Activated naive CD4-positive, alpha-beta T cell treated with anti-CD3 and anti-CD28 coated beads, Interleukin-2, amount 10 ng/mL, durations not matched to agents 7 days and 5 days (primary cell): Measurements from ENCODE around the gene NUP62CL.
"Not testable (repeated sequence)": the region's sequence is repeated elsewhere in the genome, so short reads cannot be mapped to it uniquely, and the experiment has no call there.

ENCODE experiments used
- CTCF ChIA-PET: fragments of 350-600 bp; sonication (Branson Sonifier 250); formaldehyde crosslinking; loops from one replicate; lab custom pipeline; 2021; ENCODE audit warnings: antibody characterized with exemption; lab: Charles Lee
- DNase-seq: peaks from one replicate; pipeline ENCODE4 v3.0.0-alpha.2; 2020
- H3K27ac Mint-ChIP-seq: one replicate; pipeline ENCODE4 v1.8.0; 2021; ENCODE audit warnings: mild to moderate bottlenecking, moderate library complexity, mixed read lengths
- H3K27me3 Mint-ChIP-seq: one replicate; pipeline ENCODE4 v1.8.0; 2021; ENCODE audit warnings: mild to moderate bottlenecking, mixed read lengths
- H3K36me3 Mint-ChIP-seq: one replicate; pipeline ENCODE4 v1.8.0; 2021; ENCODE audit warnings: mixed read lengths
- H3K4me1 Mint-ChIP-seq: one replicate; pipeline ENCODE4 v1.8.0; 2021; ENCODE audit warnings: mixed read lengths
- H3K4me3 Mint-ChIP-seq: one replicate; pipeline ENCODE4 v1.8.0; 2021; ENCODE audit warnings: mild to moderate bottlenecking, moderate library complexity, mixed read lengths
- H3K9me3 Mint-ChIP-seq: one replicate; pipeline ENCODE4 v1.8.0; 2021; ENCODE audit warnings: mixed read lengths

The NUP62CL gene

DNA sequence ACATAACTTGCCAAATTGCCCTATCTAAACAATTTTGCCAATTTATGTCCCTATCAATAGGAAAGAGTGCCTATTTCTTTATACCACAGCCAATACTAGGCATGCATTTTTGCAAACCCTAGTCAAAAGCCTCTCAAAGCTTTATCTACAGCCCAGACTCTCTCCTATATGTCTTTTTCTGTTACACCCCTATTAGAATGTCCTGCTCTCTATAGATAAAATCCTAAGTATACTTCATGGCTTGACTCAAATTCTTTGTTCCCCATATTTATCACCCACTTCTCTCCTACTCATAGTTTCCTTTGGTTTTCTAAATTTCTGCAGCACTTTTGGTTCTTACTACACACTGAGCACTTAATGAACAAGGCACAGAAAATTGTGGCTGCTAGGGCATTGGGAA is 38.0 kb downstream of the NUP62CL start:
- no peaks in the 10 kb centered on the region for H3K4me1 Mint-ChIP-seq
- H3K27ac Mint-ChIP-seq, result no peak overlapping the region
- CTCF ChIA-PET, result no interaction called here

GRCh38 chrX:107167163-107167921 is 38.9 kb downstream of the NUP62CL start:
- no peaks in the 10 kb centered on the region for H3K4me1 Mint-ChIP-seq
- no peaks in the 10 kb centered on the region for H3K36me3 Mint-ChIP-seq
- H3K27ac Mint-ChIP-seq, result no peak overlapping the region
- no peak overlapping the region for H3K4me3 Mint-ChIP-seq
- no peak for DNase-seq
- H3K9me3 Mint-ChIP-seq, result no peaks in the 10 kb centered on the region
- no peaks in the 10 kb centered on the region for H3K27me3 Mint-ChIP-seq
- CTCF ChIA-PET, result no interaction called here

More for the DNA sequence above, 38.0 kb downstream of the NUP62CL start:
- Mint-ChIP-seq H3K36me3 (no peaks in the 10 kb centered on the region), H3K27me3 (no peaks in the 10 kb centered on the region), H3K4me3 (no peak overlapping the region), H3K9me3 (no peaks in the 10 kb centered on the region)
- no peak for DNase-seq

- CTCF ChIA-PET, H3K27me3 Mint-ChIP-seq, H3K27ac Mint-ChIP-seq, H3K9me3 Mint-ChIP-seq, H3K4me3 Mint-ChIP-seq, H3K4me1 Mint-ChIP-seq, DNase-seq, H3K36me3 Mint-ChIP-seq: not testable (repeated sequence)
Observed at GRCh38 chrX:107157618-107158017, 48.6 kb downstream of the NUP62CL start.

DNA sequence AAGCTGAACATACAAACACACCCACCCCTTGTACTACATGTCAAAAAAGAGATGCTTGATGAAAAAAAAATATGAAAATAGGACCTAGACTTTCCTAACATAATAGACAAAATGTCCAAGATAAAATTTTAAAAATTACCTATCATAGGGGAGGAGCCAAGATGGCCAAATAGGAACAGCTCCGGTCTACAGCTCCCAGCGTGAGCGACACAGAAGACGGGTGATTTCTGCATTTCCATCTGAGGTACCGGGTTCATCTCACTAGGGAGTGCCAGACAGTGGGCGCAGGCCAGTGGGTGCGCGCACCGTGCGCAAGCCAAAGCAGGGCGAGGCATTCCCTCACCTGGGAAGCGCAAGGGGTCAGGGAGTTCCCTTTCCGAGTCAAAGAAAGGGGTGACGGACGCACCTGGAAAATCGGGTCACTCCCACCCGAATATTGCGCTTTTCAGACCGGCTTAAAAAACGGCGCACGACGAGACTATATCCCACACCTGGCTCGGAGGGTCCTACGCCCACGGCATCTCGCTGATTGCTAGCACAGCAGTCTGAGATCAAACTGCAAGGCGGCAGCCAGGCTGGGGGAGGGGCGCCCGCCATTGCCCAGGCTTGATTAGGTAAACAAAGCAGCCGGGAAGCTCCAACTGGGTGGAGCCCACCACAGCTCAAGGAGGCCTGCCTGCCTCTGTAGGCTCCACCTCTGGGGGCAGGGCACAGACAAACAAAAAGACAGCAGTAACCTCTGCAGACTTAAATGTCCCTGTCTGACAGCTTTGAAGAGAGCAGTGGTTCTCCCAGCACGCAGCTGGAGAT is 50.4 kb downstream of the NUP62CL start:
- H3K27me3 Mint-ChIP-seq, H3K36me3 Mint-ChIP-seq, H3K4me1 Mint-ChIP-seq, H3K9me3 Mint-ChIP-seq, DNase-seq, CTCF ChIA-PET: not testable (repeated sequence)
- H3K27ac Mint-ChIP-seq, result peak overlapping the region; percentile 68
- peak overlapping the region; percentile 67 for H3K4me3 Mint-ChIP-seq

- CTCF ChIA-PET, result no interaction called here
- Mint-ChIP-seq H3K27me3 (no peaks in the 10 kb centered on the region), H3K4me1 (peaks cover 9% of the 10 kb centered on the region), H3K27ac (peak overlapping the region; percentile 68), H3K9me3 (no peaks in the 10 kb centered on the region), H3K4me3 (peak overlapping the region; percentile 67), H3K36me3 (peaks cover 1% of the 10 kb centered on the region)
- no peak for DNase-seq
Observed at GRCh38 chrX:107154787-107155620, 51.2 kb downstream of the NUP62CL start.

DNA sequence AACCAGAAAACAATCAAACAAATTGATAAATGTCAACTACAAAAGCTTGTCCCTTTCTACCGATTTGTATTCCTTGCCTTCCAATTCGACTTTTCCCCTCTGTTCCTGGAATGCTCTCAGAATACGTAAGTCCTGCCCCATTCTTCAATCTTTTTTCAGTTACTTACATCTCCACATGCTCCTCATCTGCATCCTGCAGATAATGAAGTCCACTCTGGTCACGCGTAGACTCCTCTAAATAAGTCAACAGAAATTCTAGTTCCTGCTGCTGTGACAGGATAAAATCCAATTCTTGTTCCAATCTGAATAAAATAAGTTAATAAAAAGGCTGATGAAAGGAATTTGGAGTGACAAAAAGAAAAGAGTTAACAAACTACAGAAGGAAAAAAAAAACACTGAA is 53.2 kb downstream of the NUP62CL start:
- no peak for DNase-seq
- Mint-ChIP-seq H3K27ac (no peak overlapping the region), H3K4me3 (no peak overlapping the region), H3K36me3 (peaks cover 1% of the 10 kb centered on the region), H3K4me1 (peaks cover 9% of the 10 kb centered on the region), H3K9me3 (no peaks in the 10 kb centered on the region), H3K27me3 (no peaks in the 10 kb centered on the region)
- CTCF ChIA-PET, result no interaction called here

DNA sequence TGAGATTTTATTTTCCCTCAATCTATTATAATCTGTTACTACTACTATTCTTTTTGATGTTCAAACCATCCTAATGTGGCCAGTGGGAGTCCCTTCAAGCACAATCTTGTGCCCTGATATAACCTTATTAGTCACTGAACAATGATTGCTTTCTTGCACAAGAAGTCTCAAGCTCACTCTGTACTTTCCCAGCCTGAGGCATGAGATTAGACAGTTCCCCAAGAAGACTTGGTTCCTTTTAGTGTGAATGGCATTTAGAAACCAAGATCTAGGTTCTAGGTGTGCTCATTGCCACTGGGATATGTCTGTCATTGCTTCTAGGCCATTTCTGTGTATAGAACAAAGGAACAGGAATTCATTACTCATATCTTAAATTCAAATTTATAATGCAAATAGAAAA is 59.6 kb downstream of the NUP62CL start:
- no peak overlapping the region for H3K4me3 Mint-ChIP-seq
- H3K36me3 Mint-ChIP-seq, result no peaks in the 10 kb centered on the region
- no peak overlapping the region for H3K27ac Mint-ChIP-seq
- DNase-seq, result no peak
- H3K27me3 Mint-ChIP-seq, result no peaks in the 10 kb centered on the region
- CTCF ChIA-PET, result no interaction called here
- no peaks in the 10 kb centered on the region for H3K9me3 Mint-ChIP-seq
- H3K4me1 Mint-ChIP-seq, result peaks cover 9% of the 10 kb centered on the region

DNA sequence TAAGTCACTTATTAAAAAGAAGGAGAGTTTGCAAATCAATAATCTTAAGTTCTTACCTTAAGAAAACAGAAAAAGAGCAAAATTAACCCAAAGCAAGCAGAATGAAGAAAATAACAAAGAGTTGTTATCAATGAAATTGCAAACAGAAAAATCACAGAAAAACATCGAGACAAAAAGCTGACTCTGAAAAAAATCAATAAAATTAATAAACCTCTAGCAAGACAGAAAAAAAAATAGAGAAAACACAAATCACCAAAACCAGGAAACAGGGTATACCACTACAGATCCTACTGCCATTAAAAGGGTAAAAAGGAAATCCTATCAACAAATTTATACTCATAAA is 70.3 kb downstream of the NUP62CL start:
- H3K4me3 Mint-ChIP-seq, result no peak overlapping the region
- CTCF ChIA-PET, result no interaction called here
- H3K27me3 Mint-ChIP-seq, result no peaks in the 10 kb centered on the region
- DNase-seq, result no peak
- no peaks in the 10 kb centered on the region for H3K36me3 Mint-ChIP-seq
- H3K27ac Mint-ChIP-seq, result peak overlapping the region; percentile 77
- H3K9me3 Mint-ChIP-seq, result no peaks in the 10 kb centered on the region
- peaks cover 16% of the 10 kb centered on the region for H3K4me1 Mint-ChIP-seq

DNA sequence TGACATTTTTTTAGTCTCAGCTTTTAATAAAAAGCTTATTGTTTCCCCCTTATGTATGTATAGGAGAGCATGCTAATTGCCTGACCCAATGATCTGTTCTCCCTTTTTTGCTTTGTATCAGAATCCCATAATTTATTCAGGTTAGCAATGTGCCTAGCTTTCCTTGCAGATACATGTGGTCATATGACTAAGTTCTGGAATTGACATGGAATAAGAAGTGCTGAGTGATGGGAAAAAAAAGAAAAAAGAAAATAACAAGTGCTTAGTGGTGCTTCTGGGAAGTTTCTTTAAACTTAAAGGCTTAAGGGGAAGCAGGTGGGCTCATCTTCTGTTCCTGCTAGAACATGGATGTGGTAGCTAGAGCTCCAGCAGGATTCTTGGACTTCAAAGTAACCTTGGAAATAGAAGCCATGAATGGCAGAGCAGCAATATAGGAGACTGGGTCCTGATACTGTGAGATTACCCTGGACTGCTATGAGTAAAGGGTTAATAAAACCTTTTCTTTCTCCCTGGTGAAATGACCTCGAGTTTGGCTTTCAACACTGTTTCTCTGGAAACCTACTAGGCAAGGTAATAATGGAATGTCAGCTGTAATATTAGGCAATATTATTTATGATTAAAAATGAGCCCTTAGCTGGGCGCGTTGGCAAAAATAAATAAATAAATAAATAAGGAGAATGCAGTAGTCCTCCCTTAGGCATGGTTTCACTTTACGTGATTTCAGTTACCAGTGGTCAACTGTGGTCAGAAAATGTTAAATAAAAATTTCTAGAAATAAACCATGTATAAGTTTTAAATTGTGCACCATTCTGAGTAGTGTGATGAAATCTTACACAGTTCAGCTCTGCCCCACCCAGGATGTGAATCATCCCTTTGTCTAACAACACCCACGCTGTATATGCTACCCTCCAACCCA is 70.9 kb downstream of the NUP62CL start:
- Mint-ChIP-seq H3K36me3 (no peaks in the 10 kb centered on the region), H3K9me3 (no peaks in the 10 kb centered on the region), H3K4me1 (peaks cover 16% of the 10 kb centered on the region), H3K27me3 (no peaks in the 10 kb centered on the region), H3K4me3 (no peak overlapping the region), H3K27ac (peak overlapping the region; percentile 77)
- CTCF ChIA-PET, result no interaction called here
- peak; percentile 24 for DNase-seq

- Mint-ChIP-seq H3K36me3 (no peaks in the 10 kb centered on the region), H3K4me3 (no peak overlapping the region), H3K27me3 (no peaks in the 10 kb centered on the region), H3K9me3 (no peaks in the 10 kb centered on the region), H3K4me1 (peaks cover 6% of the 10 kb centered on the region), H3K27ac (no peak overlapping the region)
- CTCF ChIA-PET, result no interaction called here
- no peak for DNase-seq
Observed at GRCh38 chrX:107123750-107124149, 82.5 kb downstream of the NUP62CL start.

DNA sequence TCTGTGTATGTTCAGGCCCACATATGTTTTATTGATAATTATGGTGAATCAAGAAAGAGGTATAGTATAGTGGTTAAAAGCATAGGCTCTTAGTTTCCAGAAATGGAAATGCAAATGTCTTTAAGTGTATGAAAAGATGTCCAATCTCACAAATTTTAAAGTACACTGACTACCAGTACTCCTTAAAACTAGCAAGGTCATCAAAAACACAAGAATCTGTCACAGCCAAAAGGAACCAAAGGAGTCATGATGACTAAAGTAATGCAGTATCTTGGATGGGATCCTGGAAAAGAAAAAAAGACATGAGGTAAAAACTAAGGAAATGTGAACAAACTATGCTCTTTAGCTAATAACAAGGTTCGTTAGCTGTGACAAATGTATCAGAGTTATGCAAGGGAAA is 87.0 kb downstream of the NUP62CL start:
- Mint-ChIP-seq H3K36me3 (peaks cover 26% of the 10 kb centered on the region), H3K9me3 (no peaks in the 10 kb centered on the region), H3K27ac (peak overlapping the region; percentile 96), H3K4me1 (peaks cover 33% of the 10 kb centered on the region), H3K4me3 (peak overlapping the region; percentile 100), H3K27me3 (no peaks in the 10 kb centered on the region)
- DNase-seq, result no peak
- CTCF ChIA-PET, result no interaction called here

DNA sequence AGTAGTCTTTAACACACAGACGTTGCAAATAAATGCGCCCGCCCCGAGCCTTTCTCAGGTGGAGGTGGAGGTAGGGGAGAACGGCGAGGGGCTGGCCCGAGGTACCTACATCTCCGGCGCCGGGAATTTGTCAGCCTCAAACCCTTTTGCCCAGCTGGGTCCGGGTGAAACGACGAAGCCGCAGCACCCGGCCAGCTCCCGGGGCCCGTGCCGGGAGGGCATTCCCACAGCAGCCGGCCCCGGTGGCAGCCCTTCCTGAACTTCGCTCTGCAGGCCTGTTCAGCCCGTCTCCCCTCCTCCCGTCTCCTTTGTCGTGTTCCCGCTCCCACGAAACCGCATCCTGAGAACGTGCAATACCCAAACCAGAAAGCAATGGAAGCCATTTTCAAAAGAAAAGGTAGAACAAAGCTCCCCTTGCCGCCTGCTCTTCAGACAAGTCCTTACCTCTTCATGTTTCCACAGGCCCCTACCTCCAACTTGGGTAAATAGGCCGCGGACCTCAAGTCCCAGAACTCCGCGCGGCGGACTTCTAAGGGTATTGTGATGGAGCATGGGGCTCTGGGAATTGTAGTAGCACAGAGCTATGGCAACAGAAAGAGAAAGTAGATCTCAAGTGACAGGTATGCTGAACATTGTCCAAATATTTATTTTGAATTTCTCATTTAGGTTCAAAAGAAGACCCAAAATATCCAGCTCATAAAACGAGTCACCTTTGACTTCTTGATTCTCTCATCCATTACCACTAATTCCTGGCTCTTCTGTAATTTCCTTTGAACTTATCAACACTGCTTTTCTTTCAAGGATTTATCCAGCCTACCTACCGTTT is 87.7 kb downstream of the NUP62CL start, which contains the start of gene RBM41:
TSS of gene RBM41 (minus strand) at position 501 of the 826 bp plus-strand sequence. CDS start at position 452, 49 bp downstream.
- DNase-seq, result peak; percentile 86
- H3K27ac Mint-ChIP-seq, result peak within 1 kb of the TSS; percentile 96
- H3K9me3 Mint-ChIP-seq, result no peaks in the 10 kb centered on the region
- CTCF ChIA-PET, result no interaction called here
- peaks cover 39% of the 10 kb centered on the region for H3K4me1 Mint-ChIP-seq
- H3K36me3 Mint-ChIP-seq, result peaks cover 33% of the 10 kb centered on the region
- no peaks in the 10 kb centered on the region for H3K27me3 Mint-ChIP-seq
- H3K4me3 Mint-ChIP-seq, result peak within 1 kb of the TSS; percentile 100

DNA sequence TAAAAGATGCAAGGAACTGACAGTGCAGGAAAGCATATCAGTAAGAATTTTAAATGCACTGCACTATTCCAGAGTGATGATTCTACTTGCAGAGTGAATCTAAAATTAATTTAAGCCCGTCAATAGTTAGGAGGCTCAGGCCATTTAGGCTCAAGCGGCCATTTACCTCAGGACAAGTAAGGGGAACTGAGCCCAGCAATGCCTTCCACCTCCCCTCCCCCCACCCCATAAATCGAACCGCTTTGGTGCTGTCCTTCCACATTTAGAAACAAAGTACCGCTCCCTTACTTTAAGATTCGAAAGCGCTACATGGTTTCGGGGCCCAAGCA is 88.3 kb downstream of the NUP62CL start:
- no peaks in the 10 kb centered on the region for H3K9me3 Mint-ChIP-seq
- H3K4me1 Mint-ChIP-seq, result peaks cover 42% of the 10 kb centered on the region
- H3K27ac Mint-ChIP-seq, result peak overlapping the region; percentile 96
- DNase-seq, result no peak
- CTCF ChIA-PET, result no interaction called here
- H3K36me3 Mint-ChIP-seq, result peaks cover 38% of the 10 kb centered on the region
- H3K27me3 Mint-ChIP-seq, result no peaks in the 10 kb centered on the region
- peak overlapping the region; percentile 100 for H3K4me3 Mint-ChIP-seq
